Fibroblast of mammary gland (primary cell): ENCODE measurements around the gene PTPRN2.

Source experiments
- DNase-seq: peaks from one replicate; pipeline ENCODE4 v3.0.0-alpha.2; 2010; ENCODE audit warnings: low read depth
- H3K4me3 ChIP-seq: 2 replicates; pipeline ENCODE4 v1.5.1; 2011; ENCODE audit warnings: low read depth, mild to moderate bottlenecking, low read length, moderate library complexity; ENCODE audit not compliant: control insufficient read depth
- TF ChIP-seq, protein P1 (sequence below): conservative IDR thresholded peaks from 2 replicates; pipeline ENCODE4 v1.5.1; 2011; ENCODE audit warnings: low read depth, low read length, inconsistent platforms; ENCODE audit not compliant: control insufficient read depth, insufficient read depth

The PTPRN2 gene

GRCh38 chr7:158263110-158263963, 324.3 kb downstream of the PTPRN2 start:
- TF ChIP-seq, protein P1, sequence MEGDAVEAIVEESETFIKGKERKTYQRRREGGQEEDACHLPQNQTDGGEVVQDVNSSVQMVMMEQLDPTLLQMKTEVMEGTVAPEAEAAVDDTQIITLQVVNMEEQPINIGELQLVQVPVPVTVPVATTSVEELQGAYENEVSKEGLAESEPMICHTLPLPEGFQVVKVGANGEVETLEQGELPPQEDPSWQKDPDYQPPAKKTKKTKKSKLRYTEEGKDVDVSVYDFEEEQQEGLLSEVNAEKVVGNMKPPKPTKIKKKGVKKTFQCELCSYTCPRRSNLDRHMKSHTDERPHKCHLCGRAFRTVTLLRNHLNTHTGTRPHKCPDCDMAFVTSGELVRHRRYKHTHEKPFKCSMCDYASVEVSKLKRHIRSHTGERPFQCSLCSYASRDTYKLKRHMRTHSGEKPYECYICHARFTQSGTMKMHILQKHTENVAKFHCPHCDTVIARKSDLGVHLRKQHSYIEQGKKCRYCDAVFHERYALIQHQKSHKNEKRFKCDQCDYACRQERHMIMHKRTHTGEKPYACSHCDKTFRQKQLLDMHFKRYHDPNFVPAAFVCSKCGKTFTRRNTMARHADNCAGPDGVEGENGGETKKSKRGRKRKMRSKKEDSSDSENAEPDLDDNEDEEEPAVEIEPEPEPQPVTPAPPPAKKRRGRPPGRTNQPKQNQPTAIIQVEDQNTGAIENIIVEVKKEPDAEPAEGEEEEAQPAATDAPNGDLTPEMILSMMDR: no peak
- DNase-seq: no peak

DNA sequence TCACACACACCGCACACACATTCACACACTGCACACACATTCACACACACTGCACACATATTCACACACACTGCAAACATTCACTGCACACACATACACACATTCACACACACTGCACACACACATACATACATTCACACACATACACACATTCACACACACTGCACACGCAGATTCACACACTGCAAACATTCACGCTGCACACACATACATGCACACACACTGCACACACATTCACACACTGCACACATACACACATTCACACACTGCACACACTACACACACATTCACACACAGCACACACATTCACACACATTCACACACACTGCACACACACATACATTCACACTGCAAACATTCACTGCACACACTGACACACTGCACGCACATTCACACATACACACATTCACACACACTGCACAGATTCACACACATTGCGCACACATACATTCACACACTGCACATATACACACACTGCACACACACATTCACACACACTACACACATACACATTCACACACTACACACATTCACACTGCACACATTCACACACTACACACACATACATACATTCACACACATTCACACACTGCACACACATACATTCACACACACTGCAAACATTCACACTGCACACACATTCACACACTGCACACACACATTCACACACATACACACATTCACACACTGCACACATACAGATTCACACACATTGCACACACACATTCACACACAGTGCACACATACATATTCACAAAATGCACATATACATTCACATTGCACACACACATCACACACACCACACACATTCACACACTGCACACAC, 325.1 kb downstream of the PTPRN2 start:
- TF ChIP-seq, protein P1: no peak
- H3K4me3 ChIP-seq: no peak overlapping the region
- DNase-seq: no peak

More at GRCh38 chr7:158263110-158263963, 324.3 kb downstream of the PTPRN2 start:
- no peak overlapping the region for H3K4me3 ChIP-seq

- H3K4me3 ChIP-seq: no peak overlapping the region
- TF ChIP-seq, protein P1: no peak
- no peak for DNase-seq
Observed at GRCh38 chr7:158261362-158262235, 326.0 kb downstream of the PTPRN2 start.

- no peak overlapping the region for H3K4me3 ChIP-seq
- no peak for DNase-seq
- TF ChIP-seq, protein P1: no peak
Observed at GRCh38 chr7:158260567-158261361, 326.9 kb downstream of the PTPRN2 start.

DNA sequence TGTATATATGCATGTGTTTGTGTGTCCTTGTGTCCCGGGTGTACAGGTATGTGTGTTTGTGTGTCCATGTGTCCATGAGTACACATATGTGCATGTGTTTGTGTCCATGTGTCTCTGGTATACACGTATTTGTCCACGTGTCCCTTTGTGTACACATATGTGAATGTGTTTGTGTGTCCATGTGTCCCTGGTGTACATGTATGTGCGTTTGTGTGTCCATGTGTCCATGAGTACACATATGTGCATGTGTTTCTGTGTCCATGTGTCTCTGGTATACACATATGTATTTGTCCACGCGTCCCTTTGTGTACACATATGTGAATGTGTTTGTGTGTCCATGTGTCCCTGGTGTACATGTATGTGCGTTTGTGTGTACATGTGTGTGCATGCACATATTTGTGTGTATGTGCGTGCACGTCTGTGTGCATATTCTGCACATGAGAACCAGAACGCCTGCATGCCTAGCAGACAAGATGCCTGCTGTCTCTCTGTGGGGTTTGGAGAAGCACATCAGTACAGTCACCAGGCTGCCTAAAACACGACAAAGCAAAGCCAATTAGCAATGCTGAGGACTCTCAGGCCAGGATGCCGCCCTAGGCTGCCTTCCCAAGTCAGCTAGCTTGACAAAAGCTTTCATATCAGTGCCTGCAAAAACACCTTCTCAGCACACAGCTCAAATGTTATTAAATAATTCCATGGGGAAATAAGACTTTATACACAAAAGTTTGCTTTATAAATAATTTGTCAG, 327.8 kb downstream of the PTPRN2 start:
- no peak overlapping the region for H3K4me3 ChIP-seq
- TF ChIP-seq, protein P1: no peak
- no peak for DNase-seq
